Measurements from ENCODE around the gene ARSB. TPM values are rescaled to one million over a fixed set of nuclear protein-coding genes. Genes with fewer than 3 reads are reported as not detected.

Gene ARSB
- total RNA-seq, 1 donor from 2014 or later = 21.4 TPM

- H3K4me1 Mint-ChIP-seq = peaks cover 1% of the 10 kb centered on the region
- no peak overlapping the region for H3K4me3 Mint-ChIP-seq
- H3K27me3 Mint-ChIP-seq (ENCODE audit: low read depth) = no peaks in the 10 kb centered on the region
- DNase-seq (ENCODE audit: low spot score in 2 of 2, unreplicated experiment in 2 of 2) = no peak
- TF ChIP-seq CTCF (IDR thresholded peaks at IDR 0.05; ENCODE audit: unreplicated experiment) = no peak
- no peaks in the 10 kb centered on the region for H3K36me3 Mint-ChIP-seq
- no peak overlapping the region for H3K27ac Mint-ChIP-seq
- peaks cover 4% of the 10 kb centered on the region for H3K9me3 Mint-ChIP-seq
Measured at GRCh38 chr5:78727786-78728761, 257.0 kb downstream of the ARSB start.

Other genes with a start within 250 kb of the ARSB start
- gene DMGDH, start 84.4 kb upstream of the ARSB start, total RNA-seq = 1.2 to 2.1 TPM (median 1.8 TPM) in 3 replicates
- not detected in 3 replicates for gene BHMT2, start 84.5 kb upstream of the ARSB start, total RNA-seq
- gene BHMT, start 126.5 kb upstream of the ARSB start, total RNA-seq = not detected in 3 replicates